ENCODE results near the gene MAD1L1. TPM values are rescaled to one million over a fixed set of nuclear protein-coding genes. Genes with fewer than 3 reads are reported as not detected.
"Not testable (repeated sequence)": the region's sequence is repeated elsewhere in the genome, so short reads cannot be mapped to it uniquely, and the experiment has no call there.

Gene MAD1L1
- total RNA-seq, 1 experiment from 2014 or later, result 63.0 TPM

DNA sequence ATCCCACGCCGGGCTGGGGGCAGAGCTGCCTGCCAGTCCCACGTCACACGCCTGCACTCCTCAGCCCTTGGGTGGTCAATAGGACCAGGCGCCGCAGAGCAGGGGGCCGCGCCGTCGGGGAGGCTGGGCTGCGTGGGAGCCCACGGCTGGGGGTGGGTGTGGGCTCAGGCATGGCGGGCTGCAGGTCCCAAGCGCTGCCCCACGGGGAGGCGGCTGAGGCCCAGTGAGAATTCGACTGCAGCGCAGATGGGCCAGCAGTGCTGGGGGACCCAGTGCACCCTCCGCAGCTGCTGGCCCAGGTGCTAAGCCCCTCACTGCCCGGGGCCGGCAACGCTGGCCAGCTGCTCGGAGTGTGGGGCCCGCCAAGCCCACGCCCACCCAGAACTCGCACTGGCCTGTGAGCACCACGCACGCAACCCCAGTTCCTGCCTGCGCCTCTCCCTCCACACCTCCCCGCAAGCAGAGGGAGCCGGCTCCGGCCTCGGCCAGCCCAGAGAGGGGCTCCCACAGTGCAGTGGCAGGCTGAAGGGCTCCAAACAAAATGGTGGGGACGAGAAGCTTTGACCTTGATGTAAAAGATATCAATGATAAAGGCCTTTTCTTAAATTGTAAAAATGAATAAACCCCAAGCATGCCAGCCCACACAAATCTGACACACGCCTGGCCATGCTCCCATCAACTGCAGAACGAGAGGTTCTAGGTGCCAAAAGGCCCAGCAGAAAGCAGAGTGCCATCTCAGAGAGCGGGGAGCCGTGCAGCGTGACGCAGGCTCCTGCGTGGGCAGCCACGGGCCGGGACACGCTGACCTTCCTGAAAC lies 255.5 kb downstream of the MAD1L1 start:
- Histone ChIP-seq H3K36me3 (replicated peaks; ENCODE audit: control insufficient read depth, insufficient read depth, low read length) (no peaks in the 10 kb centered on the region; the same call in 1 of the 2 replicates), H3K4me3 (ENCODE audit: insufficient read depth, low read depth, low read length) (no peak overlapping the region), H3K27me3 (ENCODE audit: control insufficient read depth, insufficient read depth, low read length) (no peaks in the 10 kb centered on the region)
- no peak for DNase-seq

DNA sequence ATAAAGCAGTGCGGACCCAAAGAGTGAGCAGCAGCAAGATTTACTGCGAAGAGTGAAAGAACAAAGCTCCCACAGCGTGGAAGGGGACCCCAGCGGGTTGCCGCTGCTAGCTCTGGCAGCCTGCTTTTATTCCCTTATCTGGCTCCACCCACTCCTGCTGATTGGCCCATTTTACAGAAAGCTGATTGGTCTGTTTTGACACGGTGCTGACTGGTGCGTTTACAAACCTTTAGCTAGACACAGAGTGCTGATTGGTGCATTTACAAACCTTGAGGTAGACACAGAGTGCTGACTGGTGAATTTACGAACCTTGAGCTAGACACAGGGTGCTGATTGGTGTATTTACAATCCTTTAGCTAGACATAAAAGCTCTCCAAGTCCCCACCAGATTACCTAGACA lies 256.2 kb downstream of the MAD1L1 start:
- not testable (repeated sequence) for H3K4me3 ChIP-seq (ENCODE audit: insufficient read depth, low read depth, low read length); H3K36me3 ChIP-seq (replicated peaks; ENCODE audit: control insufficient read depth, insufficient read depth, low read length); DNase-seq; H3K27me3 ChIP-seq (ENCODE audit: control insufficient read depth, insufficient read depth, low read length)

DNA sequence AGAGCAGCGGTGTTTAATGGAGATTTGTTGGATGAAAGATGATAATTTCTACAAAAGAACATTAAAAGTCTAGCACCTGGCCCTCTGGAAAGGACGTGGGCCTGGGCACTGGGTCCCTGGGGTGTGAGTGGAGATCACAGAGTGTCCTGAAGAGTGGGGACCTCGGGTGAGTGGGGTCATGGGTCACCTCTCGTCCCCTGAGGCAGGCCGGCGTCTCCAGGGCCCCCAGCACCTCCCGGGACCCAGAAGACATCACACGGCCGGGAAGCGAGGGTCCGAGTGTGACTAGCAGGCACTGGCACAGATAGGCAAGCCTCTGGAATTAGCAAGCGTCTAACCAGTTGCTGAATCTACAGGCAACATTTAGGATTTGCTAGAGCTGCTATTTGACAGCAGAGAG lies 257.2 kb downstream of the MAD1L1 start:
- no peak for DNase-seq
- H3K36me3 ChIP-seq (replicated peaks; ENCODE audit: control insufficient read depth, insufficient read depth, low read length), result no peaks in the 10 kb centered on the region; the same call in 1 of the 2 replicates
- H3K27me3 ChIP-seq (ENCODE audit: control insufficient read depth, insufficient read depth, low read length), result no peaks in the 10 kb centered on the region
- no peak overlapping the region for H3K4me3 ChIP-seq (ENCODE audit: insufficient read depth, low read depth, low read length)

DNA sequence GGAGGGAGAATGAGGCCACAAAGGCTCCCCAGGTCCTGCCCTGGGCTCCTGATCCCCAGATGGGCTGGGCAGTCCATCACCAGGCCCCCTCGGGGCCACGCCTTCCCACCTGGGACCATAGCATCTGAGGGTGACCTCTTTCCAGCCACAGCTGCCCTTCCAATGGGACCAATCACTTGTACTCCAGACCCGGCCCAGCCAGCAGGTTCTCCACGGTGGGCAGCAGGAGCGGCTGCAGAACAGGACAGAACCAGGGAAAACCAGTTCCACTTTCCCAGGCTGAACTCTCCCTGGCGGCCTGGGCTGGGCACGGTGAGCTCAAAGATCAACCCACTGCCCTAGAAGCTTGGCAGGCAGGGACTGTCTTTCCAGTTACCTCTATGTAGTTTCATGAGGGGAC lies 257.6 kb downstream of the MAD1L1 start:
- Histone ChIP-seq H3K4me3 (ENCODE audit: insufficient read depth, low read depth, low read length) (no peak overlapping the region), H3K36me3 (replicated peaks; ENCODE audit: control insufficient read depth, insufficient read depth, low read length) (no peaks in the 10 kb centered on the region; the same call in 1 of the 2 replicates), H3K27me3 (ENCODE audit: control insufficient read depth, insufficient read depth, low read length) (no peaks in the 10 kb centered on the region)
- no peak for DNase-seq

DNA sequence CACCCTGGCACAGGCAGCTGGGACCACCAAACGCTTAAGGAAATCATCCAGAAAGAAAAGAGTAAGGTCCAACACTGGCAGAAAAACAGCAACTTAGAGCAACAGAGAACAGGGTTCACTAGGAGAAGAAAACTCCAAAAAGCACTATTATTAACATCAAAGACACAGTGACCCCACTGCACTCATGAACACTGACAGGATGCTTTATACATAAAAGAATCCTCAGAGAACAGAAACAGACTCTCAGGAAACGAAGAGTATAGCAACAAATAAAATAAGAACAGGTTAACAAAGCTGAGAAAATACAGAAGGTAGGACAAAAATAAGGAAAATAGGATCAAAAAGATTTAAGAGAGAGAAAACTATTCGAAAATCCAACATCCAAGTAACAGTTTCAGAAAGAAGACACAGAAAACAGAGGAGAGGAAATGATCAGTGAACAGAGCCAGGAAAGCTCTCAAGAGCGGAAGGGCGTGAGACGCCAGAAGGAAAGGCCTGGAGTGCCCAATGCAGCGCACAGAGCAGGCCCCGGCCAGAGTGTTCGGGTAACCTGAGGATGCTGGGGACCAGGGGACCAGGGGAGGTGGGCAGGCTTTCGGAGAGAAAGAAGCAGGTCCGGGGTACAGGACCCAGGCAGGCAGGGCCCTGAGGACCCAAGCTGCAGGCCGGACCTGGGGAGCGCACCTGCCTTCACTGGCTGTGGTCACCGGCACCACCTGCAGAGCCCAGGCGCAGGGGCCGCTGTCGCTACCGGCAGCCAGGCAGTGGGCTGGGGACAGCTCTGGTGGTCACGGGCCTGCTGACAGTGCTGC lies 258.2 kb downstream of the MAD1L1 start:
- Histone ChIP-seq H3K4me3 (ENCODE audit: insufficient read depth, low read depth, low read length) (no peak overlapping the region), H3K27me3 (ENCODE audit: control insufficient read depth, insufficient read depth, low read length) (no peaks in the 10 kb centered on the region), H3K36me3 (replicated peaks; ENCODE audit: control insufficient read depth, insufficient read depth, low read length) (no peaks in the 10 kb centered on the region; the same call in 1 of the 2 replicates)
- DNase-seq, result no peak

DNA sequence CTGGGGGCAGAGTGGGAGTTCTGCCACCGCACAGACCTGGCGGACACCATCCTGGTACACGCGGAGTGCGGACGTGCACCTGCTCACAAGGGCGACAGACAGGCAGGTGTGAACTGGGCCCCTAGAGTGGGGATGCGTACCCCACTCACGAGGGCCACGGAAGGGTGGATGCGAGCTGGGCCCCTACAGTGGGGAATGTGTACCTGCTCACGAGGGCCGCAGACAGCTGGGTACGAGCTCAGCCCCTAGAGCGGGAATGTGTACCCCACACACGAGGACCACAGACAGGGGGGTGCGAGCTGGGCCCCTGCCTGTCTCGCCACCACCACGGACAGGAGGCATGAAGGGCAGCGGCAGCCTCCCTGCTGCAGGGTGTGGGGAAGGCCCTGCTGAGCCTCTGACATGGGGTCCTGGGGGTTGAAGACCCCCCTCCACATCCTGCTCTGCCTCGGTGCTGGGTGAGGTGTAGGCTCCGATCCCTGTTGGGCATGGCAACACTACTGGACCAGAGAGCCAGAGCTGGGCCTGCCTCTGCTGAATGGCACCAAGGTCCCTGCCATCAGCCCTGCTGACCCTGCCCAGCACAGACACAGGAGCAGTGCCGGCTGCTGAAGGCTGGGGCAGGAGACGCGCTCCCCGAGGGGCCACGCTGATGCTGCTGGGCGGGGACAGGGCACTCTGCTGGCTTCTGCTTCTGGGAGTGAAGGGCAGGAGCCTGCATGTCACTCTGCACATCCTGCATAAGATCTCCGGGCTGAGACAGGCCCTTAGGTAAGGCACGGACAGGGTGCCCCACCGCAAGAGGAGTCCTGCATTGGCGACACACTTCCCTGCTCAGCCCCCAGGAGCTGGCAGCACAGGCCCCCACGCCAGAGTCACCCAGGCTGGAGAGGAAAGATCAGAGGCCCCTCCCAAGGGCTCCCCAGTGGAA lies 259.2 kb downstream of the MAD1L1 start:
- Histone ChIP-seq H3K27me3 (ENCODE audit: control insufficient read depth, insufficient read depth, low read length) (no peaks in the 10 kb centered on the region), H3K36me3 (replicated peaks; ENCODE audit: control insufficient read depth, insufficient read depth, low read length) (no peaks in the 10 kb centered on the region; the same call in 1 of the 2 replicates), H3K4me3 (ENCODE audit: insufficient read depth, low read depth, low read length) (no peak overlapping the region)
- no peak for DNase-seq

DNA sequence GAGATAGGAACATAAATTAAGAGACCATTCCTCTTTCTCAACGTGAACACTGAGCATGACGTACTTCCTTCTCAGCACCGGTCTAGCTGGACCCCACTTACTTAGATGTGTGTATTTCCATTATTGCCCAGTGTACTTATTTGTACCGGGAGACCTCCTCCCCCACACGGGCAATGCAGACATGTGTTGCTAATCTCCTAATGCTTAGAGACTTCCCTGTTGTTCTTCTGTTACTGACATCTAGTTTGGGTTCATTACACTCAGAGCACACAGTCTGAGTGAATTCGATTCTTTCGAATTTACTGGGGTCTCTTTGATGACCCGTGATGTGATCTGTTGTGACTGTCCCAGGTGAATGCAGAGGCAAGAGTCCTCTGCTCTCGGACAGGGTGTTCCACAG lies 260.0 kb downstream of the MAD1L1 start:
- DNase-seq, result no peak
- H3K4me3 ChIP-seq (ENCODE audit: insufficient read depth, low read depth, low read length), result no peak overlapping the region
- H3K36me3 ChIP-seq (replicated peaks; ENCODE audit: control insufficient read depth, insufficient read depth, low read length), result no peaks in the 10 kb centered on the region; the same call in 1 of the 2 replicates
- no peaks in the 10 kb centered on the region for H3K27me3 ChIP-seq (ENCODE audit: control insufficient read depth, insufficient read depth, low read length)

DNA sequence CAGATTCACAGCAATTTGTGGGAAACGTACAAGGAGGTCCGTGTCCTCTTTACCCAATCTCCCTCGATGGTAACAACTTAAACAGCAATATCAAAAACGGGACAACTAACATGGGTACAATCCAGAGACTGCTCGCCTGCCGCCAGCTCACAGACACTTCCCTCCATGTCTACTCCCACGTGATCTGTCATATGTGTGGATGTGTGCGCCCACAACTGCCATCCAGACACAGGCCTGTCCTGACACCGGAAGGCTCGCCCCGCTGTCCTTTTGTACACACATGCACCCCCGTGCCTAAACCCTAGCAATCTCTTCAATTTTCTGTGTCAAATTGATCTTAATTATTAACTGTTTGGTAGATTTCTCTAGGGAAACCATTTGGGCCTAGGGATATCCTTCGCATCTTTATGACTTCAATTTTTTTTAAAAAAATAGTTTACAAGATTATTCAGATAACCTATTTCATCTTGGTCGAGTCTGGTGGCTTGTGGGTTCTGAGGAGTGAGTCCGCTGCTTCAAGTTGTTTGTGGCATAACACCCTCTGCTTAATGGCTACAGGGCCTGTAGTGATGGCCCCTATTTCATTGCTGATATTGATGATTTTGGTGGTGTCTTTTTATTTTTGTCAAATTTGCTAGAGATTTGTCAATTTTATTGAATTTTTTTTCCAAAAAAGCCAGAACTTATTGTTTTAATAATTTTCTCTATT lies 260.6 kb downstream of the MAD1L1 start:
- DNase-seq, result no peak
- no peak overlapping the region for H3K4me3 ChIP-seq (ENCODE audit: insufficient read depth, low read depth, low read length)
- H3K36me3 ChIP-seq (replicated peaks; ENCODE audit: control insufficient read depth, insufficient read depth, low read length), result no peaks in the 10 kb centered on the region; the same call in 1 of the 2 replicates
- no peaks in the 10 kb centered on the region for H3K27me3 ChIP-seq (ENCODE audit: control insufficient read depth, insufficient read depth, low read length)

DNA sequence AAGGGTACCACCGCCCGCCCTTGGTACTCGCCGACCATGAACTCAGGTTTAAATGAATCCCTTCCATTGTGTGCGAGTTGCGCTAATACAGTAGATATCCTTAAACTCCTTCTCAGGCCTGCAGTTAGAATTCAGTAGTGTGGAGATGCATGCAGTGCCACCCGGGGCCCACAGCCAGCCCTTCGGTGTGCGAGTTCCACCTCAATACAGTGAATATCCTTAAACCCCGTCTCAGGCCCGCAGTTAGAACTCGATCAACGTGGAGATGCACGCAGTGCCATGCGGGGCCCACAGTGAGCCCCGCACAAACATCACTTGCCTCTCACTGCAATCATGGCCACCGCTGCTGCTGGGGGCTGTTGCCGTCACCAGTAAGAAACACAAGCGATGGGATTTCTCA lies 261.9 kb downstream of the MAD1L1 start:
- no peak overlapping the region for H3K4me3 ChIP-seq (ENCODE audit: insufficient read depth, low read depth, low read length)
- no peak for DNase-seq
- H3K27me3 ChIP-seq (ENCODE audit: control insufficient read depth, insufficient read depth, low read length), result no peaks in the 10 kb centered on the region
- no peaks in the 10 kb centered on the region for H3K36me3 ChIP-seq (replicated peaks; ENCODE audit: control insufficient read depth, insufficient read depth, low read length)

DNA sequence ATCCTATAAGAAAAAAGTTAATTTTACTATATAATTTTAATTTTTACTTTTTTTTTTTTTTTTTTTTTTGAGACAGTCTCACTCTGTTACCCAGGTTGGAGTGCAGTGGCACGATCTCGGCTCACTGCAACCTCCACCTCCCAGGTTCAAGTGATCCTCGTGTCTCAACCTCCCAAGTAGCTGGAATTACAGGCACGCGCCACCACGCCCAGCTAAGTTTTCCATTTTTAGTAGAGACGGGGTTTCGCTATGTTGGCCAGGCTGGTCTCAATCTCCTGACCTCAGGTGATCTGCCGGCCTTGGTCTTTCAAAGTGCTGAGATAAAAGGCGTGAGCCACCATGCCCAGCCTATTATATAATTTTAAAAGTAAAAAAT lies 262.5 kb downstream of the MAD1L1 start:
- not testable (repeated sequence) for DNase-seq; H3K36me3 ChIP-seq (replicated peaks; ENCODE audit: control insufficient read depth, insufficient read depth, low read length); H3K27me3 ChIP-seq (ENCODE audit: control insufficient read depth, insufficient read depth, low read length); H3K4me3 ChIP-seq (ENCODE audit: insufficient read depth, low read depth, low read length)

DNA sequence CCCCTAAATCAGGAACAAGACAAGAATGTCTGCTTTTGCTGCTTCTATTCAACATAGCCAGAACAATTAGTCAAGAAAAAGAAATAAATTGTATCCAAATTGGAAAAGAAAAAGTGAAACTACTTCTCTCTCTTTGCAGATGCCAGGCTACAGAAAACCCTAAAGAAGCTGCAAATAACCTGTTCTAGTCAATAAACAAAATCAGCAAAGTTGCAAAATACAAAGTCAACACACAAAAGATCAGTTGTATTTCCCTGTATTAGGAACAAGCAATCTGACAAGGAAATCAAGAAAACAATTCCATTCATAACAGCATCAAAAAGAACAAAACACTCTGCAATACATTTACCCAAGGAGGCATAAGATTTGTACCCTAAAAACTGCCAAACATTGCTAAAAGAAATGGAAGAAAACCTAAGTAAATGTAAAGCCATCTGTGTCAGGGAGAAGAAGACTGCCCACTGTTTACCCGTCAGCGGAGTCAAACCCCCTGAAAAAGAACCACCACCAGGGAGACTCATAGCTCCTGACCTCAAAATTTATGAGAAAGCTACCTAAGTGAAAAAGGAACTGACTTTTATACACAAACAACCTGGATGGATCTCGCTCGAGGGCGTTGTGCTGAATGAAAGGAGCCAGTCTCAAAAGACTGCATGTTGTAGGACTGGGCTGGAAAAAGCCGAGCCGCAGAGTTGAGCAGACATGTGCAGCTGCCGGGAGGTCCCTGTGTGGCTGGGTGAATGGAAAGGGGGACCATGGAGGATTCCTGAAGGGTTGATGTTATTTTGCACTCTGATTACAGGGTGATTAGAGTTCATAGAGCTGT lies 263.1 kb downstream of the MAD1L1 start:
- no peak for DNase-seq
- Histone ChIP-seq H3K4me3 (ENCODE audit: insufficient read depth, low read depth, low read length) (no peak overlapping the region), H3K36me3 (replicated peaks; ENCODE audit: control insufficient read depth, insufficient read depth, low read length) (no peaks in the 10 kb centered on the region), H3K27me3 (ENCODE audit: control insufficient read depth, insufficient read depth, low read length) (no peaks in the 10 kb centered on the region)

DNA sequence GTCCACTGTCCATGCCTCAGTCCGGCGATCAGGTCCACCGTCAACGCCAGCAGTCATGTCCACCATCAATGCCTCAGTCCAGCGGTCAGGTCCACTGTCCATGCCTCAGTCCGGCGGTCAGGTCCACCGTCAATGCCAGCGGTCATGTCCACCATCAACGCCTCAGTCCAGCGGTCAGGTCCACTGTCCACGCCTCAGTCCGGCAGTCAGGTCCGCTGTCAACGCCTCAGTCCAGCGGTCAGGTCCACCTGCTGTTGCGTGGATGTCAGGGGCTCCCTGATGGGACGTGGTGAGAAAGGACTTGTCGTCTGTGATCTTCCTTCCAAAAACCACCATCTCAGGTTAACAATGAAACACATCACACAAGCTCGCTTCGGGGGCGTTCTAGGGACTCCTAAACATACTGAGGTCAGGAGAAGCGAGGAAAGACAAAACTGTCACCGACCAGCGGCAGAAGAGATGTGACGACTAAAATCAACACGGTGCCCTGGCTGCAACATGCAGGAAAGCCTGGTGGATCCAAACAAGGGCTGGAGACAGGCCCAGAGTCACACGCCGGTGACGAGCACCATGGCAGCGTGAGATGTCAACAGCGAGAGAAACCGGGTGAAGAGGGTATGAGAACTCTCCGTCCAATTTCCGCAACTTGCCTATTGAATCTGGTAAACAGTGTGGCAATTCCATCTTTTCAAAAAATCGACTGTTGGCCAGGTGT lies 264.2 kb downstream of the MAD1L1 start:
- H3K27me3 ChIP-seq (ENCODE audit: control insufficient read depth, insufficient read depth, low read length), result no peaks in the 10 kb centered on the region
- no peaks in the 10 kb centered on the region for H3K36me3 ChIP-seq (replicated peaks; ENCODE audit: control insufficient read depth, insufficient read depth, low read length)
- DNase-seq, result no peak
- no peak overlapping the region for H3K4me3 ChIP-seq (ENCODE audit: insufficient read depth, low read depth, low read length)

All from H7 (cell line).